GM18867 (cell line): ENCODE results near the gene SALL4.
"Not testable (repeated sequence)": the region's sequence is repeated elsewhere in the genome, so short reads cannot be mapped to it uniquely, and the experiment has no call there.

Experiments
- ATAC-seq: cut with Tn5 transposase; IDR thresholded peaks from one replicate; pipeline ENCODE4 v1.9.1; 2021; ENCODE audit warnings: mild to moderate bottlenecking, moderate library complexity; ENCODE audit not compliant: unreplicated experiment

Gene SALL4

DNA sequence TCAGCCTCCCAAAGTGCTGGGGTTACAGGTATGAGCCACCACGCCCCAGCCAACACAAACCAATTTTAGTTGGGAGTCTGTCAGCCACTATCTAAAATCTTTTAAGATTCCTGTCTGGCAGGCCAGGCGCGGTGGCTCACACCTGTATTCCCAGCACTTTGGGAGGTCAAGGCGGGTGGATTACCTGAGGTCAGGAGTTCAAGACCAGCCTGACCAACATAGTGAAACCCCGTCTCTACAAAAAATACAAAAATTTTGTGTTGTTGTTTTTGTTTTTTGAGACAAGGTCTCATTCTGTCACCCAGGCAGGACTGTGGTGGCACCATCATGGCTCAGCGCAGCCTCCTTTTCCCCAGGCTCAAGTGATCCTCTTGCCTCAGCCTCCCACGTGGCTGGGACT, 62.0 kb downstream of the SALL4 start:
- not testable (repeated sequence) for ATAC-seq

DNA sequence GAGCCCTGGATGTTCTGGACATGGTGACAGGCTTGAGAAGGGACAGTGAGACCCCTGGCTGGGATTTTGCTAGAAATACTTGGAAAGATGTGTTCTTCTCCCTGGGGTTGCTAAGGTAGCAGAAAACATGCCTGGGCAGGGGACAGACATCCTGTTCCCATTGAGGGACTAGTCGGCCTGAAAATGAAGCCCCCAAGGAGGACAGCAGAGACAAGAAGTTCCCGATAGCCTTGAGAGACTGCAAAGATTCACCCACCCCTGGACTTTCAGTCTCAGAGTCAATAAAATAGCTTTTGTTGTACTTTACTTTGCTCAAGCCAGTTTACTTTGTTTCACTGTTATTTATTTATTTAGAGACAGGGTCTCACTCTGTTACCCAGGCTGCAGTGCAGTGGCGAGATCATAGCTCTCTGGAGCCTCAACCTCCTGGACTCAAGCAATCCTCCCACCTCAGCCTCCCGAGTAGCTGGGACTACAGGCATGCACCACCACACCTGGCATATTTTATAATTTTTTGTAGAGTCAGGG, 62.5 kb downstream of the SALL4 start:
- no peak for ATAC-seq

DNA sequence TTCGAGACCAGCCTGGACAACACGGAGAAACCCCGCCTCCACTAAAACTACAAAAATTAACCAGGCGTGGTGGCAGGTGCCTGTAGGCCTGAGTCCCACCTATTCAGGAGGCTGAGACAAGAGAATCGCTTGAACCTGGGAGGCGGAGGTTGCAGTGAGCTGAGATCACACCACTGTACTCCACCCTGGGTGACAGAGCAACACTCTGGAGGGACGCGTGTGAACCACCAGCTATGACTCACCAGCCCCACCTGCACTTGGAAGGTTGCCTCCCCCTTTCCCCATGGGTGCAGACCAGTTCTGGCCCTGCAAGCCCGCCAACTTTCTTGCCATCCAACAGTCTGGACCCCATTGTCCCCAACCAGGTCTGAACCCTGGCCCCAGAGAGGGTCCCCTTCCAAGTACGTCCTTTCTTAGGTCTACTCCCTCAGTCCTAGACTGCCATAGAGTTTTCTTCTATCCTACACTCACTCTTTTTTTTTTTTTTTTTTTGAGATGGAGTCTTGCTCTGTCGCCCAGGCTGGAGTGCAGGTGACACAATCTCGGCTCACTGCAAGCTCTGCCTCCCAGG, 63.4 kb downstream of the SALL4 start:
- no peak for ATAC-seq

DNA sequence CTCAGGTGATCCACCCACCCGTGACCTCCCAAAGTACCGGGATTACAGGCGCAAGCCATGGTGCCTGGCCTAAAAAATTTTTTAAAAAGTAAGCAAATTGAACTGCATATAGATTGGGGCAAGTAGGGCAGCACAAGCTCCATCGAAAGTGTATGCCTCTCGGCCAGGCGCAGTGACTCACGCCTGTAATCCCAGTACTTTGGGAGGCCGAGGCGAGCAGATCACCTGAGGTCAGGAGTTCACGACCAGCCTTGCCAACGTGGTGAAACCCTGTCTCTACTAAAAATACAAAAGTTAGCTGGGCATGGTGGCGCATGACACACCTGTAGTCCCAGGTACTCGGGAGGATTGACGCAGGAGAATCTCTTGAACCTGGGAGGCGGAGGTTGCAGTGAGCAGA, 64.1 kb downstream of the SALL4 start:
- ATAC-seq: not testable (repeated sequence)

DNA sequence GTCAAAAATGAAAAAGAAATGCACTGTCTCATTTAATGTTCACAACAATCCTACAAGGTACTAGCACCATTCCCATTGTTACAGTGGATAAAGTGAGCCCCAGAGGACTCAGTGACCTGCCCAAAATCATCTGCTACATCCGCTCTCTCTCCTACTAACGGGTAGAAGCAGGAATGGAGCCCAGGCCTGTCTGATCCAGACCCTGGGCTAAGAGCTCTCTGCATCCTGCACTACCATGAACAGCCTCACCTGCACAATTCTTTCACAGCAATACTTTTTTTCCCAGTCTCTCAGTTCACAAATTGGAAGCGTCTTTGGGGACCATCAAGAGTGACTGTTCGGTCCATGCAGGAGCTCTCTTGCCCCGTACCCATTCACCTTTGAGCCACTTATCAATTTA, 65.4 kb downstream of the SALL4 start:
- ATAC-seq: no peak

GRCh38 chr20:51735728-51736600, 66.4 kb downstream of the SALL4 start:
- ATAC-seq: no peak

GRCh38 chr20:51734876-51735720, 67.2 kb downstream of the SALL4 start:
- ATAC-seq: no peak

DNA sequence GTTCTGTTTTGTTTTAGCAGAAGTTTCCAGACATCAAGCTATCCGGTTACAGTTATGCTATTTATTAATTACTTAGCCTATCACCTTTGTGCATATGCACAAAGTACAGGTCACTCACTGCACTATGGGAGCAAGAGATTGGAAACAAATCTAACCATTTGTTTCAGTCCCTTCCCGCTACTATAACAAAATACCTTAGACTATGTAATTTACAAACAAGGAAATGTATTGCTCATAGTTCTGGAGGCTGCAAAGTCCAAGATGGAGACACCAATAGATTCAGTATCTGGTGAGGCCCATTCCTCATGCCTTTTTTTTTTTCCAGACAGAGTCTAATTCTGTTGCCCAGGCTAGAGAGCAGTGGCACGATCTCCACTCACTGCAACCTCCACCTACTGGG, 69.3 kb downstream of the SALL4 start:
- ATAC-seq: no peak
